Measurements from ENCODE around the gene NUDCD3.

DNA sequence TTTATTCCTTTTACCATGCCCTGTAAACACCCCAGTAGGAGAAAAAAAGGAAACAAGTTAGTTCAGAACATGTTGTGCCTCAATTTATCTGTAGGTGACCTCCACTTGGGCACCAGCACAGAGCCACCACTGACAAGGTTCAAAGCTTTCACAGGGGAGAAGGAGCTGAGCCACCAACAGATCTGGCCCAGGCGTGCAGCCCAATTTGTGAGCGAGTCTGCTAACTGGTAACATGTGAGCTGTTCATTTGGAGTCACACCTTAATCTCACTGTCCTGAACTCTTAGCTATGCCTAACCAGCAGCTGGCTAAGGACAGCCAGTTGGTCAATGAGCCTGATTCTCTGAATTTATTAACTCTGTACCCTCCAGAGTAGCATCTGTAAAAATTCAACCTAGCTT is 86.7 kb downstream of the NUDCD3 start:
- TF ChIP-seq POLR2A (IDR thresholded peaks at IDR 0.05) (no peak), POLR2AphosphoS5 (IDR thresholded peaks at IDR 0.05) (no peak), EP300 (IDR thresholded peaks at IDR 0.05) (no peak)
- TF ChIP-seq, protein P1, sequence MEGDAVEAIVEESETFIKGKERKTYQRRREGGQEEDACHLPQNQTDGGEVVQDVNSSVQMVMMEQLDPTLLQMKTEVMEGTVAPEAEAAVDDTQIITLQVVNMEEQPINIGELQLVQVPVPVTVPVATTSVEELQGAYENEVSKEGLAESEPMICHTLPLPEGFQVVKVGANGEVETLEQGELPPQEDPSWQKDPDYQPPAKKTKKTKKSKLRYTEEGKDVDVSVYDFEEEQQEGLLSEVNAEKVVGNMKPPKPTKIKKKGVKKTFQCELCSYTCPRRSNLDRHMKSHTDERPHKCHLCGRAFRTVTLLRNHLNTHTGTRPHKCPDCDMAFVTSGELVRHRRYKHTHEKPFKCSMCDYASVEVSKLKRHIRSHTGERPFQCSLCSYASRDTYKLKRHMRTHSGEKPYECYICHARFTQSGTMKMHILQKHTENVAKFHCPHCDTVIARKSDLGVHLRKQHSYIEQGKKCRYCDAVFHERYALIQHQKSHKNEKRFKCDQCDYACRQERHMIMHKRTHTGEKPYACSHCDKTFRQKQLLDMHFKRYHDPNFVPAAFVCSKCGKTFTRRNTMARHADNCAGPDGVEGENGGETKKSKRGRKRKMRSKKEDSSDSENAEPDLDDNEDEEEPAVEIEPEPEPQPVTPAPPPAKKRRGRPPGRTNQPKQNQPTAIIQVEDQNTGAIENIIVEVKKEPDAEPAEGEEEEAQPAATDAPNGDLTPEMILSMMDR (IDR thresholded peaks at IDR 0.05): no peak

All from gastroesophageal sphincter (tissue), 3 donors.